ENCODE data around the gene SOX12.

The SOX12 gene

GRCh38 chr20:367486-367887, 42.1 kb downstream of the SOX12 start:
- no peak for DNase-seq (ENCODE audit: low read depth in 1 of 2, low spot score in 1 of 2)
- no peak overlapping the region for H3K27ac ChIP-seq (replicated peaks)
- TF ChIP-seq GABPA (IDR thresholded peaks at IDR 0.05; ENCODE audit: low read depth), result no peak
- TF ChIP-seq POLR2AphosphoS5 (IDR thresholded peaks at IDR 0.05; ENCODE audit: low read depth), result no peak
- TF ChIP-seq REST (IDR thresholded peaks at IDR 0.05; ENCODE audit: insufficient replicate concordance, low read depth), result no peak
- TF ChIP-seq, protein P1, sequence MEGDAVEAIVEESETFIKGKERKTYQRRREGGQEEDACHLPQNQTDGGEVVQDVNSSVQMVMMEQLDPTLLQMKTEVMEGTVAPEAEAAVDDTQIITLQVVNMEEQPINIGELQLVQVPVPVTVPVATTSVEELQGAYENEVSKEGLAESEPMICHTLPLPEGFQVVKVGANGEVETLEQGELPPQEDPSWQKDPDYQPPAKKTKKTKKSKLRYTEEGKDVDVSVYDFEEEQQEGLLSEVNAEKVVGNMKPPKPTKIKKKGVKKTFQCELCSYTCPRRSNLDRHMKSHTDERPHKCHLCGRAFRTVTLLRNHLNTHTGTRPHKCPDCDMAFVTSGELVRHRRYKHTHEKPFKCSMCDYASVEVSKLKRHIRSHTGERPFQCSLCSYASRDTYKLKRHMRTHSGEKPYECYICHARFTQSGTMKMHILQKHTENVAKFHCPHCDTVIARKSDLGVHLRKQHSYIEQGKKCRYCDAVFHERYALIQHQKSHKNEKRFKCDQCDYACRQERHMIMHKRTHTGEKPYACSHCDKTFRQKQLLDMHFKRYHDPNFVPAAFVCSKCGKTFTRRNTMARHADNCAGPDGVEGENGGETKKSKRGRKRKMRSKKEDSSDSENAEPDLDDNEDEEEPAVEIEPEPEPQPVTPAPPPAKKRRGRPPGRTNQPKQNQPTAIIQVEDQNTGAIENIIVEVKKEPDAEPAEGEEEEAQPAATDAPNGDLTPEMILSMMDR (IDR thresholded peaks at IDR 0.05; ENCODE audit: insufficient read depth, low read length), result no peak
- no peak for TF ChIP-seq SPI1 (IDR thresholded peaks at IDR 0.05; ENCODE audit: borderline replicate concordance, low read depth)
- H3K27me3 ChIP-seq (ENCODE audit: insufficient read depth, poor library complexity, severe bottlenecking), result no peaks in the 10 kb centered on the region
- no peak overlapping the region for H3K4me3 ChIP-seq (replicated peaks; ENCODE audit: insufficient read depth, low read length)

DNA sequence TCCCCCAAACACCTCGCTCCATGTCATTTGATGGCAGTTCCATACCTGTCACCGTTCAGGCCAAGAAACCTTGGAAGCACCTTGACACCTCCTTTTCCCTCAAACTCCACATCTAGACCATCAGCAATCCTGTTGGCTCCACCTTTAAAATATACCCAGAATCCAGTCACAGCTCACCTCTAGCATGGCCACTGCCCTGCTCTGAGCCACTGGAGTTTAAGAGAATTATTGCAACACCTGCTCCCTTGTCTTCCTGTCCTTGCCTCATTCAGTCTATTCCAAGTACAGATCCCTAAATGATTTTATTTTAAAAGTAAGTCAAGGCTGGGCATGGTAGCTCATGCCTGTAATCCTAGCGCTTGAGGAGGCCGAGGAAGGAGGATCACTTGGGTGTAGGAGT, 43.6 kb downstream of the SOX12 start:
- no peak overlapping the region for H3K4me3 ChIP-seq (replicated peaks; ENCODE audit: insufficient read depth, low read length)
- H3K27ac ChIP-seq (replicated peaks), result no peak overlapping the region
- H3K27me3 ChIP-seq (ENCODE audit: insufficient read depth, poor library complexity, severe bottlenecking), result no peaks in the 10 kb centered on the region
- no peak for DNase-seq (ENCODE audit: low read depth in 1 of 2, low spot score in 1 of 2)
- TF ChIP-seq, protein P1 (IDR thresholded peaks at IDR 0.05; ENCODE audit: insufficient read depth, low read length), result no peak
- TF ChIP-seq POLR2AphosphoS5 (IDR thresholded peaks at IDR 0.05; ENCODE audit: low read depth) (no peak), SPI1 (IDR thresholded peaks at IDR 0.05; ENCODE audit: borderline replicate concordance, low read depth) (no peak), REST (IDR thresholded peaks at IDR 0.05; ENCODE audit: insufficient replicate concordance, low read depth) (no peak), GABPA (IDR thresholded peaks at IDR 0.05; ENCODE audit: low read depth) (no peak)

DNA sequence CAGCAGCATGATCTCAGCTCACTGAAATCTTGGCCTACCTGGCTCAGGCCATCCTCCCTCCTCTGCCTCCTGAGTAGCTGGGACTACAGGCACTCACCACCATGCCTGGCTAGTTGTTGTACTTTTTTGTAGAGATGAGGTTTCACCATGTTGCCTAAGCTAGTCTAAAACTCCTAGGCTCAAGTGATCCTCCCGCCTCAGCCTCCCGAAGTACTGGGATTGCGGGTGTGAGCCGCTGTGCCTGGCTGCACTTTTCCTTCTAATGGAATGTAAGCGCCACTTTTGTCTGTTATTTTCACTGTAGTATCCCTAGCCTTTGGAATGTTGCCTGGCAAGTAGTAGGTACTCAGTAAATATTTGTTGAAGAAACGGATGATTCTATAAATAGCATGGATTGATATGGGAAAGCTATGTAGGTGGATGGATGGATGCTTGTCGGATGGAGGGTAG, 44.8 kb downstream of the SOX12 start:
- Histone ChIP-seq H3K27ac (replicated peaks) (no peak overlapping the region), H3K4me3 (replicated peaks; ENCODE audit: insufficient read depth, low read length) (no peak overlapping the region), H3K27me3 (ENCODE audit: insufficient read depth, poor library complexity, severe bottlenecking) (no peaks in the 10 kb centered on the region)
- TF ChIP-seq GABPA (IDR thresholded peaks at IDR 0.05; ENCODE audit: low read depth), result no peak
- no peak for TF ChIP-seq REST (IDR thresholded peaks at IDR 0.05; ENCODE audit: insufficient replicate concordance, low read depth)
- TF ChIP-seq SPI1 (IDR thresholded peaks at IDR 0.05; ENCODE audit: borderline replicate concordance, low read depth), result no peak
- TF ChIP-seq POLR2AphosphoS5 (IDR thresholded peaks at IDR 0.05; ENCODE audit: low read depth), result no peak
- TF ChIP-seq, protein P1 (IDR thresholded peaks at IDR 0.05; ENCODE audit: insufficient read depth, low read length), result no peak
- no peak for DNase-seq (ENCODE audit: low read depth in 1 of 2, low spot score in 1 of 2)

Measured in HL-60 (cell line).